IPS-18a (cell line): Measurements from ENCODE around the gene ISY1.
"Not testable (repeated sequence)": the region's sequence is repeated elsewhere in the genome, so short reads cannot be mapped to it uniquely, and the experiment has no call there.

ENCODE experiments used
- H3K27ac ChIP-seq: one replicate; pipeline ENCODE4 v1.5.1; 2013; ENCODE audit warnings: low read length
- H3K27me3 ChIP-seq: one replicate; pipeline ENCODE4 v1.6.1; 2013; ENCODE audit warnings: mild to moderate bottlenecking, low read length; ENCODE audit not compliant: control insufficient read depth, insufficient read depth
- H3K36me3 ChIP-seq: one replicate; pipeline ENCODE4 v1.6.1; 2013; ENCODE audit warnings: low read depth, low read length; ENCODE audit not compliant: control insufficient read depth
- H3K4me1 ChIP-seq: one replicate; pipeline ENCODE4 v1.6.1; 2013; ENCODE audit warnings: low read depth, low read length; ENCODE audit not compliant: control insufficient read depth
- H3K4me3 ChIP-seq: one replicate; pipeline ENCODE4 v1.5.1; 2013; ENCODE audit warnings: low read length
- H3K9ac ChIP-seq: one replicate; pipeline ENCODE4 v1.6.1; 2013; ENCODE audit warnings: mild to moderate bottlenecking, low read length, moderate library complexity
- H3K9me3 ChIP-seq: one replicate; pipeline ENCODE4 v1.6.1; 2013; ENCODE audit warnings: low read depth, low read length; ENCODE audit not compliant: control insufficient read depth

ISY1 gene

DNA sequence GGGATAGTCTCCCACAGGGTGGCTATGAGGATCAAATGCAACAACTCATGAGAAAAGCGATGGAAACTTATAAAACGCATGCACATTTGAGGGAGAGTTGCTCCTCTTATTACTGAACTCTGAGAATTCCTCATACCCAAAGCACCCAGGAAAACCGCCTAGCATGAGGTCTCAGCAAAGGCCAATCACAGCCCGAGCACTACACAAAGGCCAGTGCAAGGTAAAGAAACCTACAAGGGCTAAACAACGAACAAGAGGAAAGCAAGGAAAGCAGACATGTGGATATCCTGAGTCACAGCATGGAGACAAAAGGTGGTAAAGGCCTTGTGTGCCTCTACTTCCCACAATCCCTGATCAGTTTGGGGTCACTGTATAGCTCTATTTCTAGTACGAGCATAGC is 46.4 kb downstream of the ISY1 start:
- Histone ChIP-seq H3K4me3 (no peak overlapping the region), H3K4me1 (peaks cover 24% of the 10 kb centered on the region), H3K9ac (no peak overlapping the region), H3K27ac (no peak overlapping the region), H3K9me3 (no peaks in the 10 kb centered on the region), H3K36me3 (no peaks in the 10 kb centered on the region), H3K27me3 (no peaks in the 10 kb centered on the region)

DNA sequence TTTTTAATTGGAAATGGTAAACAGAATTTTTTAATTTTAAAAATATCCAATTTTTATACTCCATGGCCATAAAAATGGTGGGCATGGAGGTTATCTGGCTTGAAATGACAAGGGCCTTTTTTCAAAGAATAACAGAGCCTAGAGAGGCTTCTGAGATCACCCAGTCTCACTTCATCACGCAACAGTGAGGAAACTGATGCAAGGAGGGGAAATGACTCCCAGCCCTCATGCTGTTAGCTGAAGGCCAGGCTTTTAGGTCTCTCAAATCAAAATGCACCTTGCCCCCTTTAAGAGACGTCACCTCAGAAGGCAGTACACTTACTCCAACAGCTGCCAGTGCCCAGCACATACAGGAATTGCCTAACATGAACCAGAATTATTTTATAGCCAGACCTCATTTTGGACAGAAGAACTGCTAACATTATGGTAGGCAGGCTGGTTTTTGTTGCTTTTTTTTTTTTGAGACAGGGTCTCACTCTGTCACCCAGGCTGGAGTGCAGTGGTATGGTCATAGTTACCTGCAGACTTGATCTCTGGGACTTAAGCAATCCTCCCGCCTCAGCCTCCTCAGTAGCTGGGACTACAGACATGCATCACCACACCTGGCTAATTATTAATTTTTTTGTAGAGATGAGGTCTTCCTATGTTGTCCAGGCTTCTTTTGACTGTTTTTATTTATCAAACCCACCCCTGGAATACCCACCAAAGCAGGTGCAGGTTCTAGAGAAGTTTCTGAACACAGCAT is 48.4 kb downstream of the ISY1 start:
- Histone ChIP-seq H3K27ac (no peak overlapping the region), H3K27me3 (no peaks in the 10 kb centered on the region), H3K4me1 (peaks cover 16% of the 10 kb centered on the region), H3K9me3 (no peaks in the 10 kb centered on the region), H3K4me3 (no peak overlapping the region), H3K36me3 (no peaks in the 10 kb centered on the region), H3K9ac (no peak overlapping the region)

DNA sequence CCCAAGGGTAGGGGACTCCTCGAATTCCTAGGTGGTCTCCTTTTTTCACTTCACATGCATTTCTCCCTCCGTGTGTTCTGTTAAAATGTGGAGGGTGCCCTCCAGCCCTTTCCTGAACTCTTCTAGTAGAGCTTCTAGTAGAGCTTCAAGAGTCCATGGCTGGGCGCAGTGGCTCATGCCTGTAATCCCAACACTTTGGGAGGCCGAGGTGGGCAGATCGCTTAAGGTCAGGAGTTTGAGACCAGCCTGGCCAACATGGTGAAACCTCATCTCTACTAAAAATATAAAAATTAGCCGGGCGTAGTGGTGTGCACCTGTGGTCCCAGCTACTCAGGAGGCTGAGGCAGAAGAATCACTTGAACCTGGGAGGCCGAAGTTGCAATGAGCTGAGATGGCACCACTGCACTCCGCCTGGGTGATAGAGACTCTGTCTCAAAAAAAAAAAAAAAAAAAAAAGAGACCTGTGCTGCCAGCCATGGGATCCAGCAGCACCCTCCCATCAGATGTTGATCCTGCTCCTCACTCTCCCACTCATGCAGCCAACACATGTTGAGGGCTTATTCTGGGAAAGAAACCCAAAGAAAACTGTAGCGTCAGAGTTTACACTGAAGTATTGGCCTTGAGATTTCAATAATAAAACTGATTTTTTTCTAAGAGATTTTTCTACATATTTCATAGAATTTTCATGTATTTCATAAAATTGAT is 49.6 kb downstream of the ISY1 start:
- not testable (repeated sequence) for H3K9me3 ChIP-seq, H3K27me3 ChIP-seq, H3K27ac ChIP-seq, H3K36me3 ChIP-seq, H3K4me3 ChIP-seq, H3K9ac ChIP-seq
- peaks cover 11% of the 10 kb centered on the region for H3K4me1 ChIP-seq

DNA sequence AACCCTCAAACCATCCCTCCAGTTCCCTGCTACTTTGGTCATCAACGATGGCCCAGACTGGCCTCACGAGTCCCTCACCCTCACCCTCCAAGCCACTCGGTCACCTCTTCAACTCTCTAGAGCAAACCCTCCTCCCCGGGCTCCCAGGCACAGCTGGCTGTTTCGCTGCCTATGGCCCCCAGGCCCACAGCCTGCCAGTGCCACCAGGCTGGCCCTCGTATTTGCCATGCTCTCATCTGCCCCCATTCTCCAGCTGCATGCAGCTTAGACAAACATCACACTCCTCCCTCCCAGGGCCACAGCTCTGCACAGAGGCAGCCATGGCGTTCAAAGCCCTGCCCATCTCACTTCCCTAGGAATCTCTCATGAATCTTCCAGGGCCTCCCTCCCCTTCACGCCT is 53.1 kb downstream of the ISY1 start:
- no peaks in the 10 kb centered on the region for H3K27me3 ChIP-seq
- no peak overlapping the region for H3K27ac ChIP-seq
- no peak overlapping the region for H3K4me3 ChIP-seq
- no peak overlapping the region for H3K9ac ChIP-seq
- no peaks in the 10 kb centered on the region for H3K4me1 ChIP-seq
- H3K9me3 ChIP-seq, result no peaks in the 10 kb centered on the region
- no peaks in the 10 kb centered on the region for H3K36me3 ChIP-seq

DNA sequence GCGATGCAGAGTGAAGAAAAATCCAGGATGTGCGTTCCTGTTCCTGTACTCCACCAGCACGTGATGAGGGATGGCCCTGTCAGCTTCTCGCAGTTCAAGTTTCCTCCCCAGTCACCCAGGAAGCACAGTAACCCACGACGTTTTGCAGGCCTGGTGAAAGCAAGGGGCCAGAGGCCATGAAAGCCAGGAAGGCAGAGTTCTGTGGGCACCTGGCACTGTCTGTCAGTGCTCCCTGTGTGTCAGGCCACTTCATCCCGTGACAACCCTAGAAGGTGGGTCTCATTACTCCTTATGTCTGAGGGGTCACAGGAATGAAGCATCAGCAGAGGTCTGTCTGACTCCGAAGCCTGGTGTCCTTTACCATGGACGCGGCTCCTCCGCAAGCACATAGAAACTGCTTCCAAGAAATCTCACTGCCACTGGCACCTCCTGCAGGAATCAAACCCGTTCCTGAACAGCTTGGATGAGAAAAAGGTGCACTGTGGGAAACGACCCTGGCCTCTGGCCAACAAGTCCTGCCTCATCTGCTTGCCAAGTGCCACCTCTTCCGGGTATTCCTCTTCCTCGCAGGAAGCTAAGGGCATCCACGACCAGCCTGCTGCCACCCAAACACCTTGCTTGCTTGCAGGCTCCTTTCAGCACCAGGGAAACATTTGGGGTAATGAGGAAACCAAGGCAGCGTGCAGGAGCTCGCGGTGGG is 53.8 kb downstream of the ISY1 start:
- no peak overlapping the region for H3K9ac ChIP-seq
- no peaks in the 10 kb centered on the region for H3K4me1 ChIP-seq
- H3K36me3 ChIP-seq, result no peaks in the 10 kb centered on the region
- no peaks in the 10 kb centered on the region for H3K27me3 ChIP-seq
- H3K9me3 ChIP-seq, result no peaks in the 10 kb centered on the region
- H3K4me3 ChIP-seq, result no peak overlapping the region
- no peak overlapping the region for H3K27ac ChIP-seq

DNA sequence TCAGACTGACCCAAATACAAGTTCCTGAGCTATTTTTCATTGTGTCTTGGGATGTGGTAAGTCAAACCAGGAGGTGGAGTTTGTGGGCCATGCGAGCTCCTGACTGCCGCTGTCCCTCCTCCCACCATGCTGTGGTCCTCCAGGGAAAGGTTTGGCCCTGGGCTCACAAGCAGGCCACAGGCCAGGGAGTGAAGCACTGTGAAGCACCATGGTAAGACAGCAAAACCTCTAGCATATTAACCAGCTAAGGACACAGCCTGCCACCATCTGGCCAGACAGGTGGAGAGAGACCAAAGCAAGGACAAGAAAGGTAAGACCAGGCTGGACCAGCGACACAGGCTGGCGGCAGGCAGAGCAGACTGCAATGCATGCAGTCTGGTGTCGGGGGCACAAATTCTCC is 54.5 kb downstream of the ISY1 start:
- Histone ChIP-seq H3K36me3 (no peaks in the 10 kb centered on the region), H3K9ac (no peak overlapping the region), H3K27ac (no peak overlapping the region), H3K4me3 (no peak overlapping the region), H3K4me1 (no peaks in the 10 kb centered on the region), H3K9me3 (no peaks in the 10 kb centered on the region), H3K27me3 (no peaks in the 10 kb centered on the region)

DNA sequence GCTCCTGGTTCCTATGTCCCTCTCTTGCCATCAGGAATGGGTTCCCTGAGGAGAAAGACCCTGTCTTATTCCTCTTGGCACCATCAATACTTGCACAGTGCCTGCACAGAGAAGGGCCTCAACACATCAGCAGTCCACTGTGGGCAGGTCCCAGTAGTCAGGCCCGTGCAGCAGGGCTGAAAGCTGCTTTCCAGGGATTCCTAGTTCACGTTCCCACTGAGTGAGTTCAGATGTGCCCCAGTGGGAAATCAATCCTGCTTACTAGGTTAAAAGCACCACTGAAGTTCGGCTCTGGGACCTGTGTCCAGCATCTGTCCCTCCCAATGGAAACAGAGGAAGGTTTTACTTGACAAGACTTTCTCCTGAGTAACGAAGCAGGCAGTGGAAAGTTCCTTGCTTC is 55.0 kb downstream of the ISY1 start:
- H3K27me3 ChIP-seq, result no peaks in the 10 kb centered on the region
- no peak overlapping the region for H3K4me3 ChIP-seq
- no peaks in the 10 kb centered on the region for H3K9me3 ChIP-seq
- H3K4me1 ChIP-seq, result no peaks in the 10 kb centered on the region
- H3K9ac ChIP-seq, result no peak overlapping the region
- no peaks in the 10 kb centered on the region for H3K36me3 ChIP-seq
- no peak overlapping the region for H3K27ac ChIP-seq

DNA sequence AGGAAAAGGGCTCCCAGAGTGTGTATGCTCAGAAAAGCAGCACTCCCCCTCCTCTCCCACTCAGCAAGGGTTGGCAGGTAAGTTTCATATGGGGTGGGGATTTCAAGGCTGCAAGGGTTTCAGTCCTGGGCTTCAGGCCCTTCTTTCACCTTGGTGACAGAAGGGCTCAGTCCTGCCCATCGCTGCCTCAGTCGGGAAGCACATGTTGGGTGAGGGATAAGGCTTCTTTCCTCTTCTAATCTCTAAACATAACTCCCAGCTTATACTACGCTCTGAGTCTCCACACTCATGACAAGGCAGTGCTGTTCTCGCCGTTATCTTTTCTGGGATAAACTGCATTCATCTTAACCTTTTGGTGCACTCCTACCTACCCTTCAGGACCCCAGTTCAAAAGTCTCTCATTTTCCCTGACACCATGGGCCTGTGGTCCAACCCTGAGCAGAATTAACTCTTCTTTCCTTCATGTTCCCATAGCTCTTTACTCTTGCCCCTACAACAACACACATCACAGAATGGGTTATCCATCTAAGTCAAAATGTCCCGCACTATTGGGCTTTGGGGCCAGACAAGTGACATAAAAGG is 56.3 kb downstream of the ISY1 start:
- no peak overlapping the region for H3K9ac ChIP-seq
- H3K9me3 ChIP-seq, result no peaks in the 10 kb centered on the region
- H3K27ac ChIP-seq, result no peak overlapping the region
- no peaks in the 10 kb centered on the region for H3K4me1 ChIP-seq
- no peaks in the 10 kb centered on the region for H3K36me3 ChIP-seq
- H3K27me3 ChIP-seq, result no peaks in the 10 kb centered on the region
- H3K4me3 ChIP-seq, result no peak overlapping the region

DNA sequence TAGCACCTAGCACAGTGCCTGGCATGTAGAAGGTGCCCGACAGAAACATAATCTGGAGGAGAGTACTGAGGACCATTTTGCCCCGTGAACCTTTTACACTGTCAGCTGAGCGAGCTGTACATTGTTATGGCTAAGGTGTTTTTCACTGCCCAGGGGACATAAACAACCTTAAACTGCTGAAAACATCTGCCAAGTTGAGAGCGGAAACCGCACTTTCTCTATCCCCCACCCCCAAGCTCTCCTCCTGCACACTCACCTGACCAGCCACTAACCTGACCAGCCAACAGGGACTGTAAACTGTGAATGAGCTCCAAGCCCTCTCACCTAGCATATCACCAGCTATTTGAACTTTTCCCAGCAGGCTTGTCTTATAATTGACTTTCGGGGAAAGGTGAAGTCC is 56.8 kb downstream of the ISY1 start:
- H3K9me3 ChIP-seq, result no peaks in the 10 kb centered on the region
- H3K9ac ChIP-seq, result no peak overlapping the region
- H3K4me1 ChIP-seq, result no peaks in the 10 kb centered on the region
- no peak overlapping the region for H3K27ac ChIP-seq
- no peaks in the 10 kb centered on the region for H3K36me3 ChIP-seq
- H3K27me3 ChIP-seq, result no peaks in the 10 kb centered on the region
- no peak overlapping the region for H3K4me3 ChIP-seq

DNA sequence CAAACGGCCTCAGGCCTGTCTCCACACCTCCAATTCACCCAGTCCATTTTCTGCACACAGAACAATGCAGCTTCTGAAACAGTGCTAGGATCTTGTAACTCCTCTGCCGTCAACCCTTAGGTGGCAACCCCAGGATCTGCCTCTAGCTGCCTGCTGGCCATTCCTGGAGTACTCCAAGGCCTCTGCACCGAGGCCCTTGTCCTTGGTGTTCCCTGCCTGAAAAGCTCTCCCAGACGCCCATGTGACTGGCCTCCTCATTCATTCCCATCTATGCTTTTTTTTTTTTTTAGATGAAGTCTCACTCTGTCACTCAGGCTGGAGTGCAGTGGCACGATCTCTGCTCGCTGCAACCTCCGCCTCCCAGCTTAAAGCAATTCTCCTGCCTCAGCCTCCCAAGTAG is 57.6 kb downstream of the ISY1 start:
- Histone ChIP-seq H3K9ac (no peak overlapping the region), H3K27ac (no peak overlapping the region), H3K4me1 (no peaks in the 10 kb centered on the region), H3K36me3 (no peaks in the 10 kb centered on the region), H3K4me3 (no peak overlapping the region), H3K27me3 (no peaks in the 10 kb centered on the region), H3K9me3 (no peaks in the 10 kb centered on the region)

DNA sequence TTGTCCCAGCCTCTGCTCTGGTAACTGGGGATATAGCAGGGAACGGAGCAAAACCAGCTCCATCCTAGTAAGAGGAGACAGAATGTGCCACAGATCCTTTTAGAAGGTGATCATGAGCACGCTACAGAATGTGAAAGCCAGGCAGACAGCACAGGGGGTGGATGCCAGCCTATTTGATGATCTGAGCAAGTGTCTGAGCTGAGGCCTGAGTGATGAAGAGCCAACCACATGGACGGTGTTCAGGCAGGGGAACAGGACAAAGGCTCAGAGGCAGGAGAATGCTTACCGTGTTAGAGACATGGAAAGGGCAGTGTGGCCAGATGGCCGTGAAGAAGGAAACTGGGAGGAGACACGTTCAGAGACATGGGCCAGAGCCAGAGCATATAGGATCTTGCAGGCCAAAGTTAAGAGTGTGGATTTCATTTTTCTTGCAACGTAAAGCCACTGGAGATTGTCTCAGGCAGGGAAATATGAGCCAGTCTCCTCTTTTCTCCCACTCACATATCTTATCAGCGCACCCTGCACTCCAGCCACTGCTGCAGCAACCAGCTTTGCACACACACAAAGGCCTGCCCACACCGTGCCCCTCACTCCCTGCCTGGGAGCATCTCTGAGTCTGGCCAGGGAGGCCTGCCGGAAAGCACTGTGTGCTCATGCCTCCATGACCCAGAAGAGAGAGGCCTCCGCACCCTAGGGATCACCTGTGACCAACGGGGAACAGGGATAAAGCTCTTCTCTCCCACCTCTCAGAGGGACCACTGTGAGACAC is 59.3 kb downstream of the ISY1 start:
- Histone ChIP-seq H3K27me3 (no peaks in the 10 kb centered on the region), H3K9me3 (no peaks in the 10 kb centered on the region), H3K9ac (no peak overlapping the region), H3K4me1 (no peaks in the 10 kb centered on the region), H3K4me3 (no peak overlapping the region), H3K27ac (no peak overlapping the region), H3K36me3 (no peaks in the 10 kb centered on the region)
